H1 (cell line): ENCODE measurements around the gene PRG2. TPM values are rescaled to one million over a fixed set of nuclear protein-coding genes. Genes with fewer than 3 reads are reported as not detected.

Experiments used
- CTCF ChIA-PET: fragments of 300-600 bp; sonication (Branson Sonifier 250); formaldehyde crosslinking; loops from one replicate; lab custom pipeline; 2021; ENCODE audit not compliant: partially characterized antibody; lab: Charles Lee
- POLR2A ChIA-PET: fragments of 300-600 bp; sonication (Branson Sonifier 250); formaldehyde crosslinking; loops from one replicate; lab custom pipeline; 2021; ENCODE audit warnings: inconsistent platforms; ENCODE audit not compliant: partially characterized antibody; lab: Charles Lee
- DNase-seq, 2 experiments: peaks; one replicate each; pipeline versions ENCODE4 v3.0.0 to v3.0.0-alpha.2; 2010 to 2022; ENCODE audit warnings: low spot score in 2 of 2, low read depth in 1 of 2, mixed read lengths in 1 of 2
- FAIRE-seq: peaks from 2 replicates; lab custom pipeline; 2011; peaks lifted over from hg19 to GRCh38; lab: Jason Lieb, UNC
- H2AFZ ChIP-seq: 2 replicates; pipeline ENCODE4 v1.8.1; 2012; ENCODE audit warnings: low read length, inconsistent platforms
- H2AK5ac ChIP-seq: 2 replicates; pipeline ENCODE4 v1.6.1; 2013; ENCODE audit warnings: low read depth, low read length
- H2BK120ac ChIP-seq: replicated peaks from 2 replicates; pipeline ENCODE3; 2013; ENCODE audit warnings: low read depth, low read length, inconsistent platforms
- H2BK12ac ChIP-seq: 2 replicates; pipeline ENCODE4 v1.6.1; 2013; ENCODE audit warnings: low read depth, low read length
- H2BK15ac ChIP-seq: 2 replicates; pipeline ENCODE4 v1.6.1; 2013; ENCODE audit warnings: low read length
- H2BK20ac ChIP-seq: 2 replicates; pipeline ENCODE4 v1.6.1; 2013; ENCODE audit warnings: low read length
- H2BK5ac ChIP-seq: 2 replicates; pipeline ENCODE4 v1.6.1; 2013; ENCODE audit warnings: low read depth, low read length
- H3K14ac ChIP-seq: 2 replicates; pipeline ENCODE4 v1.6.1; 2013; ENCODE audit warnings: inconsistent platforms; ENCODE audit not compliant: insufficient read length
- H3K18ac ChIP-seq: 2 replicates; pipeline ENCODE4 v1.6.1; 2013; ENCODE audit warnings: low read length; ENCODE audit errors: extremely low read depth
- H3K23ac ChIP-seq: 2 replicates; pipeline ENCODE4 v1.6.1; 2013; ENCODE audit warnings: inconsistent platforms; ENCODE audit not compliant: insufficient read length
- H3K23me2 ChIP-seq: 2 replicates; pipeline ENCODE4 v1.6.1; 2013; ENCODE audit warnings: low read depth, low read length
- H3K27ac ChIP-seq: 2 replicates; pipeline ENCODE4 v1.6.1; 2011; ENCODE audit warnings: low read depth, low read length, inconsistent platforms
- H3K27me3 ChIP-seq, 4 experiments: replicated peaks in 1 of 4; 1 replicate in 1 of 4; 2 replicates in 3 of 4; pipeline versions ENCODE4 v1.6.1 to v1.8.1; 2011 to 2013; ENCODE audit warnings: low read length in 3 of 4, mild to moderate bottlenecking in 3 of 4, inconsistent platforms in 2 of 4, mixed read lengths in 2 of 4, moderate library complexity in 1 of 4; ENCODE audit not compliant: control insufficient read depth in 3 of 4, insufficient read depth in 3 of 4; ENCODE audit errors: extremely low read depth in 1 of 4
- H3K36me3 ChIP-seq, 4 experiments: 2 replicates each; pipeline versions ENCODE4 v1.6.1 to v1.8.1; 2011 to 2013; ENCODE audit warnings: mild to moderate bottlenecking in 4 of 4, low read length in 3 of 4, moderate library complexity in 2 of 4, control low read depth in 1 of 4, inconsistent platforms in 1 of 4; ENCODE audit not compliant: insufficient read depth in 4 of 4, control insufficient read depth in 2 of 4
- H3K4ac ChIP-seq: replicated peaks from 2 replicates; pipeline ENCODE3; 2013; ENCODE audit warnings: low read length, low read depth, mixed read lengths, inconsistent platforms; ENCODE audit not compliant: insufficient read length
- H3K4me1 ChIP-seq, 4 experiments: replicated peaks in 1 of 4; 1 replicate in 1 of 4; 2 replicates in 3 of 4; pipeline versions ENCODE4 v1.6.1 to v1.8.1; 2011 to 2013; ENCODE audit warnings: low read length in 3 of 4, inconsistent platforms in 2 of 4, mixed read lengths in 1 of 4; ENCODE audit not compliant: insufficient read depth in 4 of 4, control insufficient read depth in 3 of 4
- H3K4me2 ChIP-seq, 2 experiments: 2 replicates each; pipeline versions ENCODE4 v1.6.1 to v1.8.1; 2011 to 2013; ENCODE audit warnings: low read depth in 2 of 2, low read length in 2 of 2, control low read depth in 1 of 2, inconsistent platforms in 1 of 2, mild to moderate bottlenecking in 1 of 2; ENCODE audit not compliant: insufficient read depth in 1 of 2
- H3K4me3 ChIP-seq, 4 experiments: fragments of 200-600, 300-600 bp in 1 of 4; sonication (generic), shearing (Covaris generic), sonication (Bioruptor Twin) in 1 of 4; 2 replicates each; pipeline versions ENCODE4 v1.5.1 to v1.8.1; 2011 to 2016; ENCODE audit warnings: low read length in 4 of 4, low read depth in 3 of 4, control low read depth in 2 of 4, inconsistent platforms in 2 of 4, mild to moderate bottlenecking in 2 of 4, mixed read lengths in 1 of 4, moderate library complexity in 1 of 4; ENCODE audit not compliant: insufficient read depth in 2 of 4; ENCODE audit errors: extremely low read depth in 1 of 4
- H3K56ac ChIP-seq: replicated peaks from 2 replicates; pipeline ENCODE3; 2013; ENCODE audit warnings: low read depth, mild to moderate bottlenecking, mixed read lengths, low read length, inconsistent platforms; ENCODE audit not compliant: insufficient read length
- H3K79me1 ChIP-seq: 2 replicates; pipeline ENCODE4 v1.6.1; 2013; ENCODE audit warnings: low read depth, low read length, control low read depth
- H3K79me2 ChIP-seq, 2 experiments: 2 replicates each; pipeline versions ENCODE4 v1.6.1 to v1.8.1; 2012 to 2013; ENCODE audit warnings: low read length in 2 of 2, mild to moderate bottlenecking in 2 of 2, inconsistent platforms in 1 of 2; ENCODE audit not compliant: insufficient read depth in 2 of 2, control insufficient read depth in 1 of 2
- H3K9ac ChIP-seq, 4 experiments: replicated peaks in 1 of 4; 1 replicate in 1 of 4; 2 replicates in 3 of 4; pipeline versions ENCODE4 v1.6.1 to v1.8.1; 2011 to 2013; ENCODE audit warnings: low read depth in 3 of 4, low read length in 3 of 4, control low read depth in 2 of 4, mild to moderate bottlenecking in 2 of 4, moderate library complexity in 2 of 4, inconsistent platforms in 1 of 4; ENCODE audit errors: extremely low read depth in 1 of 4
- H3K9me3 ChIP-seq, 2 experiments: 2 replicates each; pipeline versions ENCODE4 v1.6.1 to v1.8.1; 2012 to 2013; ENCODE audit warnings: mild to moderate bottlenecking in 2 of 2, moderate library complexity in 2 of 2, control low read depth in 1 of 2, inconsistent platforms in 1 of 2, low read depth in 1 of 2, low read length in 1 of 2, mixed read lengths in 1 of 2; ENCODE audit not compliant: insufficient read depth in 2 of 2
- H4K20me1 ChIP-seq, 2 experiments: replicated peaks in 1 of 2; 2 replicates each; pipeline versions ENCODE3 to v1.8.1; 2011 to 2013; ENCODE audit warnings: inconsistent platforms in 2 of 2, low read length in 2 of 2, mild to moderate bottlenecking in 1 of 2; ENCODE audit not compliant: insufficient read depth in 2 of 2, control insufficient read depth in 1 of 2
- H4K5ac ChIP-seq: 2 replicates; pipeline ENCODE4 v1.6.1; 2013; ENCODE audit warnings: low read length, low read depth, mixed read lengths, inconsistent platforms; ENCODE audit not compliant: insufficient read length
- H4K8ac ChIP-seq: 2 replicates; pipeline ENCODE4 v1.8.0; 2013; ENCODE audit warnings: mild to moderate bottlenecking, moderate library complexity, low read length, inconsistent platforms; ENCODE audit not compliant: insufficient read depth; ENCODE audit errors: extremely low read depth
- H4K91ac ChIP-seq: replicated peaks from 2 replicates; pipeline ENCODE3; 2013; ENCODE audit warnings: low read length, mixed read lengths, inconsistent platforms; ENCODE audit not compliant: insufficient read length
- RNF2 ChIP-seq: fragments of 200-900, 300-1000 bp; sonication (generic); IDR thresholded peaks from 2 replicates; pipeline ENCODE4 v1.7.1; 2016; ENCODE audit warnings: borderline replicate concordance, low read depth, mild to moderate bottlenecking, antibody characterized with exemption, low read length; ENCODE audit not compliant: poor library complexity, severe bottlenecking; ENCODE audit errors: missing control alignments
- whole genome bisulfite sequencing, 2 experiments: shearing (Covaris generic) in 1 of 2; methylation state at CpG; one replicate each; pipeline versions ENCODE4 v1.1.6 to v1.1.7; 2013 to 2015; ENCODE audit warnings: low lambda C conversion rate in 2 of 2, mixed read lengths in 2 of 2, inconsistent platforms in 1 of 2, low coverage in 1 of 2, missing lambda C conversion rate in 1 of 2; ENCODE audit not compliant: insufficient replicate concordance in 2 of 2, insufficient coverage in 1 of 2, insufficient read length in 1 of 2; ENCODE audit errors: extremely low coverage in 1 of 2, missing lambda C conversion rate in 1 of 2; 5-methylcytosine and 5-hydroxymethylcytosine counted together
- polyA plus RNA-seq, 7 experiments: library from polyadenylated mRNA; depleted of rRNA in 3 of 7; stranded (reverse) in 5 of 7; unstranded in 2 of 7; fragments of >200 nt in 5 of 7; fragments of 200-250 nt in 2 of 7; gene quantifications; 1 replicate in 5 of 7; 2 replicates in 1 of 7; 4 replicates in 1 of 7; pipeline versions ENCODE4 v1.2.1 to v1.2.3, GENCODE V29; 2011 to 2013; ENCODE audit warnings: missing spikeins in 2 of 7, mixed read lengths in 2 of 7
- total RNA-seq: library from RNA; stranded (reverse); fragmentation: NEBNext Ultra II Directional; extraction: Animal tissue kit (Norgen Biotek cat#: 25700); gene quantifications from 2 replicates; pipeline ENCODE4 v1.2.1, GENCODE V29; 2021

PRG2 gene
- total and polyA plus RNA-seq, 2 of the 8 experiments (the other 6 are each of a cell fraction or from before 2014, with no cell fraction given) = 0.32 TPM; not detected in 1

DNA sequence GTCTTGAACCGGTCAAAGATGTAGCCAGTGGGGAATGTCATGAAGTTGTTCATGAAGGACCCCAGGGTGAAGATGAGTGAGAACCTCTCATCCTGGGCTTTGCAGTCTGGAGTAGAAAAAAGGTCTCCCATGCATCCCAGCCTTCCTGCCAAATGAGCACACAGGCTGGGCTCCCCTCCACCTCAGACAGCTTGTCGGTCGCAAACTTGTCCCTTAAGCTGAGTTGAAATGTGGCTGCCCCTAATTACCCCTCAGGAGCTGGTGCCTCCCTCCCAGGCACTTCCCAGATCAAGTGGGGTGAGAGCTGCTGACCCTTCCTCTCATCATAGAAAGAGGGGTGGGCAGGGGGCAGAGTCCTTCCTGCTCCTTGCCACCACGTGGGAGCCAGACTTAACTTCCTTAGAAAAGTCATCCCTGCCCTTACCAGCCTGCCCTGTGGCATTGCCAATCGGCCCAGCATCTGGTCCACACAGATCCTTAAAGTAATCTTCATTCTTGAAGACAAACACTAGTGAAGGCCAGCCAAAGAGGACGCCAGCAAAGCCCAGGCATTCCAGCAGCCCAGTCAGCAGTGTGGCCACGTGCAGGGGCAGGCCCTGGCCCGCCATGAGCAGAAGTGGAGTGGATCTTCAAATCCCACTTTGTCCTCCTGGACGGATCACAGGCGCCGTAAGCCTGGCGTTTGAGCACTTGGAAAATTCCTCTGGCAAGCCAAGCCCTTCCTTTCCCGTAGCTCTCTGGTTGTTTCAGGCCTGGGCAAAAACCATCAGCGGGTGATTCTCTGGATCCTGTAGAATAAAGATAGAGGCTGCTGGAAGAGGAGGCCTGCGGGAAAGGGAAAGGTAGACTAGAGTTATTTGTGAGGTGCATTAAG, 35.4 kb upstream of the PRG2 start:
- Histone ChIP-seq H3K4me1 (peaks cover 0 to 19% (median 13%) of the 10 kb centered on the region in 4 experiments; a peak in 6 of 7 replicates), H3K9me3 (no peaks in the 10 kb centered on the region), H2BK120ac (no peak overlapping the region), H3K27ac (no peak overlapping the region), H2BK5ac (no peak overlapping the region), H2BK15ac (0 out of 2 replicates have a peak overlapping the region, but pooled peaks have one; percentile 34), H2AFZ (no peak overlapping the region), H3K56ac (no peak overlapping the region), H4K20me1 (no peaks in the 10 kb centered on the region), H2BK12ac (peak overlapping the region; percentile 43; the same call in 1 of the 2 replicates), H3K9ac (no peak overlapping the region; a peak in 1 of 7 replicates), H3K79me1 (peaks cover 4% of the 10 kb centered on the region; the same call in 1 of the 2 replicates), H3K18ac (0 out of 2 replicates have a peak overlapping the region, but pooled peaks have one; percentile 39), H3K23ac (no peak overlapping the region), H3K79me2 (no peaks in the 10 kb centered on the region), H4K91ac (peak overlapping the region; percentile 39), H3K23me2 (no peaks in the 10 kb centered on the region; the same call in 1 of the 2 replicates), H2AK5ac (no peak overlapping the region), H3K4ac (no peak overlapping the region)
- POLR2A ChIA-PET = interaction anchor here (1.0 to 1.3 kb wide), 3 partner anchors 10 to 58 kb away, joined by 3 to 5 read pairs (median 4); no protein-coding TSS in a partner anchor
- 82% methylated on average over 15 of the region's 15 CpGs; no CpG with 5 or more reads in 1 of the 2 experiments for WGBS, 2 experiments
- no peak for TF ChIP-seq RNF2
- TF ChIP-seq, all 59 proteins: peak for 0
- no peak for FAIRE-seq
- no peak for DNase-seq
- peaks cover 0 to 11% (median 3%) of the 10 kb centered on the region in 4 experiments; a peak in 5 of 7 replicates for H3K27me3 ChIP-seq
- no peak overlapping the region for H3K14ac ChIP-seq
- peak overlapping the region; percentile 71 to 84 for H3K4me2 ChIP-seq
- CTCF ChIA-PET = interaction anchor here (0.7 to 10.1 kb wide), 7 partner anchors 8 to 102 kb away, joined by 3 to 68 read pairs (median 3); partner anchors contain the start of gene RTN4RL2
- H4K8ac ChIP-seq = no peak overlapping the region; the same call in 1 of the 2 replicates
- H3K36me3 ChIP-seq = peaks cover 0 to 16% (median 2%) of the 10 kb centered on the region in 4 experiments; a peak in 2 of 8 replicates
- no peak overlapping the region for H4K5ac ChIP-seq
- peak overlapping the region; percentile 27; the same call in 1 of the 2 replicates for H2BK20ac ChIP-seq
- H3K4me3 ChIP-seq = peak overlapping the region in 2 of 4 experiments; percentile 53 to 64; a peak in 4 of 8 replicates
